Measurements from ENCODE around the gene SLIT3.
"Not testable (repeated sequence)": the region's sequence is repeated elsewhere in the genome, so short reads cannot be mapped to it uniquely, and the experiment has no call there.

SLIT3 gene

GRCh38 chr5:169219351-169219750 lies 81.6 kb downstream of the SLIT3 start:
- no peak for DNase-seq (ENCODE audit: low spot score)

GRCh38 chr5:169218861-169219260 lies 82.1 kb downstream of the SLIT3 start:
- no peak for DNase-seq (ENCODE audit: low spot score)

DNA sequence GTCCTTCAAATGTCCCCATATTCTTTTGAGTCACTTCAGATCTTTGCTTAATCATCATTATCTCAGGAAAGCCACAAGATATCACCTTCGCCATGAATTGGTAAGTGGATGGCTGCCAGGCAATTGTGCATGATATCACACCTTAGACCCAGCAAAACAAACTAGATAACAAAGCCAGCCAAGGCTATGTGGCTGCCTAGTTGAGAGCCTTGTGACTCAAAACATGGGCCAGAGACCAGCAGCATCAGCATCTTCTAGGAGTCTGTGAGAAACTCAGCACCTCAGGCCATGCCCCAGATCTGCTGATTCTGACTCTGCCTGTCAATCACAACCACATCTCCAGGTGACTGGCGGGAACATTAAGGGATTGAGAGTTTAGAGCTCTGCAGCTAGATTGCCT lies 82.8 kb downstream of the SLIT3 start:
- DNase-seq (ENCODE audit: low spot score), result no peak

- DNase-seq (ENCODE audit: low spot score), result no peak
Measured at GRCh38 chr5:169216866-169217265, 84.1 kb downstream of the SLIT3 start.

DNA sequence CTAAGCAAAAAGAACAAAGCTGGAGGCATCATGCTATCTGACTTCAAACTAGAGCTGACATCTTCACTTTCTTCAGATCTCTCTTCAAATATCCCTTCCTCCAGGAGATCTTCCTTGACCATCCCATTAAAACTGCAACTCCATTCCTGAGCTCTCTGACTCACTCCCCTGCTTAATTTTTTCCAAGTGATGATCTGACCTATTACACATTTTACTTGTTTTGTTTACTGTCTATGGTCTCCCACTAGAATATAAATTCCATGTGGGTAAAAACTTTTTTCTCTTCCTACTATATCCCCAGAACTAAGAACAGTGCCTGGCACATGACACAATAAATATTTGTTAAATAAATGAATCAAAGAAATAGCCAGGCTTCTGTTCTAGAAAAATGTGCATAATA lies 87.5 kb downstream of the SLIT3 start:
- no peak for DNase-seq (ENCODE audit: low spot score)

DNA sequence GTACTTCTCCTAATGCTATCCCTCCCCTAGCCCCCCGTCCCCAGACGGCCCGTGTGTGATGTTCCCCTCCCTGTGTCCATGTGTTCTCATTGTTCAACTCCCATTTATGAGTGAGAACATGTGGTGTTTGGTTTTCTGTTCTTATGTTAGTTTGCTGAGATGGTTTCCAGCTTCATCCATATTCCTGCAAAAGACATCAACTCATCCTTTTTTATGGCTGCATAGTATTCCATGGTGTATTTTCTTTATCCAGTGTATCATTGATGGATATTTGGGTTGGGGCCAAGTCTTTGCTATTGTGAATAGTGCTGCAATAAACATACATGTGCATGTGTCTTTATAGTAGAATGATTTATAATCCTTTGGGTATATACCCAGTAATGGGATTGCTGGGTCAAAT lies 89.2 kb downstream of the SLIT3 start:
- not testable (repeated sequence) for DNase-seq (ENCODE audit: low spot score)

GRCh38 chr5:169204788-169205400 lies 96.0 kb downstream of the SLIT3 start:
- DNase-seq (ENCODE audit: low spot score), result no peak

- no peak for DNase-seq (ENCODE audit: low spot score)
Measured at GRCh38 chr5:169202969-169203368, 98.0 kb downstream of the SLIT3 start.

DNA sequence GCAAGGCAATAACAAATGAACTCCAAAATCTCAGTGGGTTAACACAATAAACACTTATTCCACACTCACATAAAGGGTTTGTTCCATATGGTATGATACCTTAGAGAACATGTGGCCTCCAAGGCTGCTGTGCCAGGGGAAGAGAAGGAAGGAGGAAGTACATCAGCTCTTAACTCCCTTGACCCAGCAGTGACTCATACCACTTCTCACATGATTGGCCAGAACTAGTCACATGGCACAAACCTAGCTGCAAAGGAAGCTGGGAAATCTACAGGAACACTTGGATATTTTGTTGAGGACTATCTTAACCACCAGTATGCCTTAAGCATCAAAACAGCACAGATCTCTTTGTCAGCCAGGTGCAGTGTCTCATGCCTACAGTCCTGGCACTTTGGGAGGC lies 99.3 kb downstream of the SLIT3 start:
- no peak for DNase-seq (ENCODE audit: low spot score)

GRCh38 chr5:169200125-169200778 lies 100.7 kb downstream of the SLIT3 start:
- no peak for DNase-seq (ENCODE audit: low spot score)

- DNase-seq (ENCODE audit: low spot score), result no peak
Measured at GRCh38 chr5:169197343-169197742, 103.6 kb downstream of the SLIT3 start.

DNA sequence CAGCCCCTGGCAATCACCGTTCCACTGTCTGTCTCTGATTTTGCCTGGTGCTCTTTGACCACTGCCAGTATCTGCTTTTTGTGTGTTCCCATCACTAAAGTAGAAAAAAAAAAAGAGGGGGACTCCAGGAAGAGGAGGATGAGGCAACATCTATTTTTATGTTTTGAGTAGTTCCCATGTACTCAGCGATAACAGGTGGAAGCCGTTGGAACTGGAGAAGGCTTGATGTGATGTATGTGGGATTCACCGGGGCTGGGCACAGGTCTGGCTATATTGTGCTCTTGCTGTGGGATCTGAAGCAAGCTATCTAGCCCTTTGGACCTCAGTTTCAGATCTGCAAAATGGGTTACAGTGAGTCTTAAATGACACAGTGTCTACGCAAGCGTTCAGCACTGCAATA lies 104.9 kb downstream of the SLIT3 start:
- DNase-seq (ENCODE audit: low spot score), result no peak

GRCh38 chr5:169195601-169196000 lies 105.3 kb downstream of the SLIT3 start:
- DNase-seq (ENCODE audit: low spot score), result no peak

- DNase-seq (ENCODE audit: low spot score), result no peak
Measured at GRCh38 chr5:169192536-169192935, 108.4 kb downstream of the SLIT3 start.

- DNase-seq (ENCODE audit: low spot score), result no peak
Measured at GRCh38 chr5:169190849-169191248, 110.1 kb downstream of the SLIT3 start.

DNA sequence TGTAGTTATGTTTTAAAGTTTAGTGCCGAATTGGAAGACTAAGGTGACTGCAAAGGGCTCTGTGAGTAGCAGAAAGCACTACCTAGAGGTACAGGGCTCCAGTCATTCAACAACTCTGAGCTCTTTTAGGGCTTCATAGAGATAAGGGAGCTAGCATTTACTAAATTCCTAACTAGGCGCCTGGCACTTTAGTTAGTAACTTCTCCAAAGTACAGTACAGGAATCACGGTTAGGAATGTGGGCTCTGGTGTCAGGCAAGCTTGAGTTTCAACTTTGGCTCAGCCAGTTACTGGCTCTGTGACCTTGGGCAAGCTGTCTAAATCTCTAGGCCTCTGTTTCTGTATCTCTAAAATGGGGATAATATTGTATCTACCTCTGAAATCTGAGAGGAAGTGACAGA lies 115.3 kb downstream of the SLIT3 start:
- DNase-seq (ENCODE audit: low spot score), result no peak

GRCh38 chr5:169183576-169183975 lies 117.4 kb downstream of the SLIT3 start:
- DNase-seq (ENCODE audit: low spot score), result no peak

- no peak for DNase-seq (ENCODE audit: low spot score)
Measured at GRCh38 chr5:169182797-169183196, 118.1 kb downstream of the SLIT3 start.

DNA sequence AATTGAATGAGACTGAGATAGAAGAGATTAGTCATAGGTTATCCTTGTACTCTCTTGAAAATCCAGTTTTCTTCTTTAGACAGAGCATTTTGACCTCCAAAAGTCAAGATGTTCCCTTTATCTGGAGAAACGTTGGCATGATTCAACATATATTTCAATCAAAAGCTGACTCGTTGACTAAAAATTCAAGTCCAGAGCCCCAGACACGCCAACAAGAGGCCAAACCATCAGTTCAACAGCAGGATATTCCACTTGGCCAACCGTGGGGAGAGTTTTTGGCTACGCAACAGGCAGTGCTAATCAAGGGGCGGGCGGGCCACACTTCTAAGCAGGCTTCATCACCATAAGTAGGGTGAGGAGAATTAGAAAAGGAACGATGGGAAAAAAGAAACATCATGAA lies 119.1 kb downstream of the SLIT3 start:
- no peak for DNase-seq (ENCODE audit: low spot score)

- DNase-seq (ENCODE audit: low spot score), result no peak
Measured at GRCh38 chr5:169178754-169179153, 122.2 kb downstream of the SLIT3 start.

- no peak for DNase-seq (ENCODE audit: low spot score)
Measured at GRCh38 chr5:169178274-169178673, 122.7 kb downstream of the SLIT3 start.

DNA sequence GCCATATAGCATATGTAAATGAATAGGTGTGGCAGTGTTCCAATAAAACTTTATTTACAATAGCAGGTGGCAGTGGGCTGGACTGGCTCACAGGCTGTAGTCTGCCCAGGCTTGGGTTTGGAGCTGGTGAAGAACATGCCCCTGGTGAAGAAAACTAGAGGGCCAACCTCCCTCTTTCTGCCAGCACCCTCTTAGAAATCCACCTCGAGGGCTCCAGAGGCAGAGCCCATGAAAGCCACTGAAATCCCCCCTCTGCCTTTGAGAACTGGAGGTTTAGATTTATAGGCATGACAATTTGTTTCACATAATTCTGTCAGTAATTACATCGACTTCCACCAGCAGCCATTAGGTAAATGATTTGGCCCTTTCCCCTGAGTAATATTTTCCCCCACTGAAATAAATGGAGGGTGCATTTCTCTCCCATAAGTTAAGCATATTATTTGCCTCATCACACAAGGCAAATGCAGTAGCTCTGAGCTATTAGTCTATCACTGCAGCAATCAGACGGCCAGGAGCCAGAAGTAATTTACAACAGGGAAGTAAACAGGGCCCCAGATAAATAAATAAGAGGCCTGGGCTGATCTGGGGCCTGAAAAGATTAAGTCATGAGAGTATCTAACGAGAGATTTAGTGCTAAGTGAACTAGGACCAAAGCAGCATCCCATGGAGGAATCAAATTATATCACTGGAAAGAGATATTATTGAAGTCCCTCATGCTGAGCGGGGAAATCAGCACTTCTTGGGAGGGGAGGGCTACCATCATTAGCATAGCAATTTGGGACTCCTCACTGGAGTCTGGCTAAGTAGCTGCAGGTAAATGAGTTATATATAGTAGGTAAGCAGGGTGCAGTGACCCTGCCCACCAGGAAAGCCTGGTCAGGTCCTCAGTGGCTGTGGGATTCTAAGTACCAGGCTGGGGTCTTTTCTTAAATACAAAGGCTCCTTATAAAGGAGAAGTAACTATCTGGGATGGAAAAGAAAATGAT lies 123.9 kb downstream of the SLIT3 start:
- no peak for DNase-seq (ENCODE audit: low spot score)

- no peak for DNase-seq (ENCODE audit: low spot score)
Measured at GRCh38 chr5:169175733-169176132, 125.2 kb downstream of the SLIT3 start.
